Measurements from ENCODE around the gene DIP2B. TPM values are rescaled to one million over a fixed set of nuclear protein-coding genes. Genes with fewer than 3 reads are reported as not detected.

Gene DIP2B
- total RNA-seq, 4 donors from 2014 or later = 68.6 to 97.2 (median 73.7) TPM

GRCh38 chr12:50545786-50546185, 41.0 kb downstream of the DIP2B start:
- Histone ChIP-seq H3K27ac (peak overlapping the region; percentile 29), H3K9me3 (no peaks in the 10 kb centered on the region), H3K4me1 (peaks cover 48% of the 10 kb centered on the region)

GRCh38 chr12:50546441-50547318, 41.9 kb downstream of the DIP2B start:
- H3K4me1 ChIP-seq = peaks cover 46% of the 10 kb centered on the region
- 49% methylated on average over 6 of the region's 6 CpGs for WGBS
- no peak overlapping the region for H3K27ac ChIP-seq
- no peak for TF ChIP-seq CTCF (IDR thresholded peaks at IDR 0.05)
- no peaks in the 10 kb centered on the region for H3K36me3 ChIP-seq
- DNase-seq (ENCODE audit: low spot score in 2 of 2) = no peak
- no peak overlapping the region for H3K4me3 ChIP-seq
- no peaks in the 10 kb centered on the region for H3K9me3 ChIP-seq
- no peaks in the 10 kb centered on the region for H3K27me3 ChIP-seq

More at GRCh38 chr12:50545786-50546185, 41.0 kb downstream of the DIP2B start:
- H3K4me3 ChIP-seq = no peak overlapping the region
- no peak for TF ChIP-seq POLR2AphosphoS5 (IDR thresholded peaks at IDR 0.05)
- no peak for TF ChIP-seq CTCF (IDR thresholded peaks at IDR 0.05)
- no peak for TF ChIP-seq EP300 (IDR thresholded peaks at IDR 0.05)
- no peak for TF ChIP-seq POLR2A (IDR thresholded peaks at IDR 0.05)
- H3K27me3 ChIP-seq = no peaks in the 10 kb centered on the region
- H3K36me3 ChIP-seq = no peaks in the 10 kb centered on the region
- DNase-seq (ENCODE audit: low spot score in 2 of 2) = no peak
- WGBS = 50% methylated on average over 5 of the region's 5 CpGs

DNA sequence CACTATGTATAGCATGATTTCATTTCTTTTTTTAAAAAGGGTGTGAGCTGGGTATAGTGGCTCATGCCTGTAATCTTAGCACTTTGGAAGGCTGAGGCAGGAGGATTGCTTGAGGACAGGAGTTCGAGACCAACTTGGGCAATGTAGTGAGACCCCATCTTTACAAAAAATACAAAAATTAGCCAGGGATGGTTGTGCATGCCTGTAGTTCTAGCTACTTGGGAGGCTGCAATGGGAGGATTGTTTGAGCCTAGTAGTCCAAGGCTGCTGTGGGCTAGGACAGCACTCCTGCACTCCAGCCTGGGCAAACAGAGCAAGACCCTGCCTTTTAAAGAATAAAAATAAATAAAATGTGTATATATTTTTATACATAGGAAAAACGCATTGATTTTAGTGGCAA, 43.0 kb downstream of the DIP2B start:
- TF ChIP-seq EP300 (IDR thresholded peaks at IDR 0.05) (no peak), POLR2A (IDR thresholded peaks at IDR 0.05) (no peak), POLR2AphosphoS5 (IDR thresholded peaks at IDR 0.05) (no peak), CTCF (IDR thresholded peaks at IDR 0.05) (no peak)
- no peaks in the 10 kb centered on the region for H3K36me3 ChIP-seq
- H3K4me3 ChIP-seq = no peak overlapping the region
- H3K27ac ChIP-seq = no peak overlapping the region
- no peak for DNase-seq (ENCODE audit: low spot score in 2 of 2)
- 93% methylated on average over 2 of the region's 2 CpGs for WGBS
- no peaks in the 10 kb centered on the region for H3K27me3 ChIP-seq
- no peaks in the 10 kb centered on the region for H3K9me3 ChIP-seq
- peaks cover 37% of the 10 kb centered on the region for H3K4me1 ChIP-seq

DNA sequence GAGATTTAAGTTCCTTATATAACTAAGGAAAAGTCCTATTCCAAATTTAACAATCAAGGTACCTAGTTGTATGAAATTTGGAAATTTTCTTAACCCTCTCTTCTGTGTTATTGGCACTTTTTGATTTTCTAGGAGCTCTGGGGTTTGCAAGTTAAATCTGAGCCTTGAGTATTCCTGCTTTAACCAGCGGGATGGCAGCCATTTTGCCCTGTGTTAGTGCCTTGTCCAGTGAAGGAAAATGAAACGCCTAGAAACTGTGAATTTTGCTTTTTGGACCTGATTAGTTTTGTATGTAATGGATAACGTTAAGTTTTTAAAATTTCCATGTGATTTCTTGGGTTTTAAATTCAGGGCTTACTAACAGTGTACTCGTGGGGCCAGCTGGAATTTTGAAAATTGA, 45.1 kb downstream of the DIP2B start:
- H3K27ac ChIP-seq = peak overlapping the region; percentile 72
- WGBS = 82% methylated on average over 4 of the region's 4 CpGs
- H3K4me1 ChIP-seq = peaks cover 42% of the 10 kb centered on the region

More for the DNA sequence above, 45.1 kb downstream of the DIP2B start:
- Histone ChIP-seq H3K9me3 (no peaks in the 10 kb centered on the region), H3K27me3 (no peaks in the 10 kb centered on the region), H3K4me3 (no peak overlapping the region), H3K36me3 (no peaks in the 10 kb centered on the region)
- no peak for DNase-seq (ENCODE audit: low spot score in 2 of 2)
- TF ChIP-seq POLR2A (IDR thresholded peaks at IDR 0.05) (no peak), POLR2AphosphoS5 (IDR thresholded peaks at IDR 0.05) (no peak), CTCF (IDR thresholded peaks at IDR 0.05) (no peak), EP300 (IDR thresholded peaks at IDR 0.05) (no peak)

Data from suprapubic skin (tissue), 4 donors.